DOHH2 (cell line): Measurements from ENCODE around the gene AUTS2.

ENCODE experiments used
- CTCF ChIP-seq: fragments of 200-600 bp; sonication (generic); IDR thresholded peaks from one replicate; pipeline ENCODE4 v1.5.1; 2014; ENCODE audit warnings: antibody characterized with exemption, mild to moderate bottlenecking, low read depth, low read length; ENCODE audit not compliant: poor library complexity, severe bottlenecking
- EZH2phosphoT487 ChIP-seq: fragments of 200-600 bp; sonication (generic); IDR thresholded peaks from 2 replicates; pipeline ENCODE4 v1.6.1; 2017; ENCODE audit warnings: borderline replicate concordance, mild to moderate bottlenecking, antibody characterized with exemption, low read length, moderate library complexity, mixed read lengths

- TF ChIP-seq CTCF (no peak), EZH2phosphoT487 (no peak)
Measured at GRCh38 chr7:70525991-70526390, 927.7 kb downstream of the AUTS2 start.
